LNCAP (cell line): ENCODE data around the gene TCL1B.

Experiments
- CTCF ChIP-seq: fragments of 450-650 bp; IDR thresholded peaks from 2 replicates; pipeline ENCODE4 v1.5.1; 2017; ENCODE audit warnings: mild to moderate bottlenecking

TCL1B gene

DNA sequence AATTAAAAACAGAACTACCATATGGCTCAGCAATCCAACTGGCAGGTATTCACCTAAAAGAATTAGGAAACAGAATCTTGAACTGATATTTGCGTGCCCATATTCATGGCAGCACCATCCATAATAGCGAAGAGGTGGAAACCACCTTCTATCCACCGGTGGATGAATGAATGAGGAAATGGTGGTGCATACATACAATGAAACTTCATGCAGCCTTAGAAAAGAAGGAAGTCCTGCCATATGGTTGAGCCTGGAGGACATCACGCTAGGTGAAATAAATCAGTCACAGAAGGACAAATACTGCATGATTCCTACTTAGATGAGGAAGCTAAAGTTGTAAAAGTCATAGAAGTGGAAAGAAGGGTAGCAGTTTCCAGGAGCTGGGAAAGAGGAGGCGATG lies 21.1 kb downstream of the TCL1B start:
- no peak for TF ChIP-seq CTCF

- no peak for TF ChIP-seq CTCF
Measured at GRCh38 chr14:95710106-95710505, 23.9 kb downstream of the TCL1B start.

GRCh38 chr14:95711476-95712176 lies 25.4 kb downstream of the TCL1B start:
- TF ChIP-seq CTCF = no peak

DNA sequence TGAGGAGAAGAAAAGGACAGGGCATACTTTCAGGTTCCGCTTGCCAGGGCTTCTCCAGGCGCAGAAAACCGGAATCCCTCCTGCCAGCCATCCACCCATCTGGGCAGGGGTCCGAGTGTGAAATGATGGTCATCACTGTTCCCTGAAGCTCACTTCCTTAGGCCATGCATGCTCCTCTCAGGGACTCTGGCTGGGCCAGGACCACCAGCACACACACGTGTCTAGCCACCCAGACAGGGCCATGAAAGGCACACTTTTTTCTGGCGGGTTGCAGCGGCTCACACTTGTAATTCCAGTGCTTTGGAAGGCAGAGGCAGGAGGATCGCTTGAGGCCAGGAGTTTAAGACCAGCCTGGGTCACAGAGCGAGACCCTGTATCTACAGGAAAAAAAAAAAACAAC lies 26.2 kb downstream of the TCL1B start:
- no peak for TF ChIP-seq CTCF

- TF ChIP-seq CTCF = no peak
Measured at GRCh38 chr14:95713596-95714371, 27.6 kb downstream of the TCL1B start, which contains the start of gene TCL1A. TSS of gene TCL1A (minus strand) at chr14:95714125. CDS start at chr14:95714066, 59 bp downstream.

GRCh38 chr14:95722525-95723190 lies 36.4 kb downstream of the TCL1B start:
- no peak for TF ChIP-seq CTCF

- no peak for TF ChIP-seq CTCF
Measured at GRCh38 chr14:95725685-95726336, 39.6 kb downstream of the TCL1B start.
